Activated CD4-positive, alpha-beta T cell treated with anti-CD3 and anti-CD28 coated beads, Interleukin-2, amount 10 ng/mL, durations not matched to agents 7 days and 5 days (primary cell): ENCODE data around the gene SNX2. TPM values are rescaled to one million over a fixed set of nuclear protein-coding genes. Genes with fewer than 3 reads are reported as not detected.
A peak's percentile ranks its signal among the peaks of the same experiment; 100 is the strongest.
"Not testable (repeated sequence)": the region's sequence is repeated elsewhere in the genome, so short reads cannot be mapped to it uniquely, and the experiment has no call there.

Experiments used
- CTCF ChIA-PET: fragments of 350-600 bp; sonication (Branson Sonifier 250); formaldehyde crosslinking; loops from one replicate; lab custom pipeline; 2021; ENCODE audit warnings: antibody characterized with exemption; lab: Charles Lee
- POLR2A ChIA-PET: fragments of 350-600 bp; sonication (Branson Sonifier 250); formaldehyde crosslinking; loops from one replicate; lab custom pipeline; 2021; ENCODE audit warnings: antibody characterized with exemption; lab: Charles Lee
- DNase-seq: peaks from one replicate; pipeline ENCODE4 v3.0.0-alpha.2; 2020
- H3K27ac Mint-ChIP-seq: one replicate; pipeline ENCODE4 v1.8.0; 2021; ENCODE audit warnings: mild to moderate bottlenecking, moderate library complexity, mixed read lengths
- H3K27me3 Mint-ChIP-seq: one replicate; pipeline ENCODE4 v1.8.0; 2021; ENCODE audit warnings: mixed read lengths
- H3K36me3 Mint-ChIP-seq: one replicate; pipeline ENCODE4 v1.8.0; 2021; ENCODE audit warnings: low read depth, mixed read lengths
- H3K4me1 Mint-ChIP-seq: one replicate; pipeline ENCODE4 v1.8.0; 2021; ENCODE audit warnings: mixed read lengths
- H3K4me3 Mint-ChIP-seq: one replicate; pipeline ENCODE4 v1.8.0; 2021; ENCODE audit warnings: mild to moderate bottlenecking, moderate library complexity, mixed read lengths
- H3K9me3 Mint-ChIP-seq: one replicate; pipeline ENCODE4 v1.8.0; 2021; ENCODE audit warnings: mixed read lengths
- total RNA-seq, 2 experiments: library from RNA; stranded (reverse); gene quantifications; one replicate each; pipeline ENCODE4 v1.2.3, GENCODE V29; 2021

Gene SNX2
- total RNA-seq, 2 experiments from 2014 or later: 38.0 to 38.8 TPM

- ChIA-PET POLR2A (no interaction called here), CTCF (no interaction called here)
- Mint-ChIP-seq H3K9me3 (no peaks in the 10 kb centered on the region), H3K27me3 (no peaks in the 10 kb centered on the region), H3K4me3 (no peak overlapping the region), H3K36me3 (peaks cover 8% of the 10 kb centered on the region), H3K4me1 (no peaks in the 10 kb centered on the region), H3K27ac (no peak overlapping the region)
- DNase-seq: no peak
Measured at GRCh38 chr5:122831984-122832383, 57.1 kb downstream of the SNX2 start.

GRCh38 chr5:122835681-122836080 is 60.8 kb downstream of the SNX2 start:
- H3K4me3 Mint-ChIP-seq: no peak overlapping the region
- H3K27ac Mint-ChIP-seq: no peak overlapping the region
- no peak for DNase-seq
- H3K9me3 Mint-ChIP-seq: no peaks in the 10 kb centered on the region
- H3K27me3 Mint-ChIP-seq: no peaks in the 10 kb centered on the region
- no peaks in the 10 kb centered on the region for H3K36me3 Mint-ChIP-seq
- POLR2A ChIA-PET: no interaction called here
- CTCF ChIA-PET: no interaction called here
- H3K4me1 Mint-ChIP-seq: peaks cover 3% of the 10 kb centered on the region

- Mint-ChIP-seq H3K27me3 (no peaks in the 10 kb centered on the region), H3K4me3 (no peak overlapping the region), H3K4me1 (peaks cover 3% of the 10 kb centered on the region), H3K36me3 (no peaks in the 10 kb centered on the region), H3K9me3 (no peaks in the 10 kb centered on the region), H3K27ac (no peak overlapping the region)
- no peak for DNase-seq
- ChIA-PET POLR2A (no interaction called here), CTCF (no interaction called here)
Measured at GRCh38 chr5:122836947-122837346, 62.1 kb downstream of the SNX2 start.

GRCh38 chr5:122839731-122840130 is 64.9 kb downstream of the SNX2 start:
- no peaks in the 10 kb centered on the region for H3K36me3 Mint-ChIP-seq
- DNase-seq: no peak
- peaks cover 10% of the 10 kb centered on the region for H3K27me3 Mint-ChIP-seq
- ChIA-PET CTCF (interaction anchor here (1.6 kb wide), 1 partner anchor 10 kb away, joined by 4 read pairs; no protein-coding TSS in a partner anchor), POLR2A (no interaction called here)
- no peak overlapping the region for H3K27ac Mint-ChIP-seq
- H3K9me3 Mint-ChIP-seq: no peaks in the 10 kb centered on the region
- H3K4me1 Mint-ChIP-seq: peaks cover 18% of the 10 kb centered on the region
- H3K4me3 Mint-ChIP-seq: no peak overlapping the region

- H3K4me3 Mint-ChIP-seq: no peak overlapping the region
- no peaks in the 10 kb centered on the region for H3K9me3 Mint-ChIP-seq
- DNase-seq: no peak
- H3K36me3 Mint-ChIP-seq: no peaks in the 10 kb centered on the region
- POLR2A ChIA-PET: no interaction called here
- CTCF ChIA-PET: no interaction called here
- H3K27me3 Mint-ChIP-seq: peaks cover 17% of the 10 kb centered on the region
- no peak overlapping the region for H3K27ac Mint-ChIP-seq
- peaks cover 28% of the 10 kb centered on the region for H3K4me1 Mint-ChIP-seq
Measured at GRCh38 chr5:122842016-122842580, 67.2 kb downstream of the SNX2 start.

- Mint-ChIP-seq H3K27ac (peak overlapping the region; percentile 82), H3K4me3 (peak overlapping the region; percentile 78), H3K27me3 (peaks cover 19% of the 10 kb centered on the region), H3K9me3 (no peaks in the 10 kb centered on the region), H3K4me1 (peaks cover 28% of the 10 kb centered on the region), H3K36me3 (no peaks in the 10 kb centered on the region)
- ChIA-PET POLR2A (no interaction called here), CTCF (interaction anchor here (1.0 to 1.2 kb wide), 2 partner anchors 26 to 70 kb away, joined by 3 read pairs; partner anchors contain the start of gene SNX2)
- DNase-seq: no peak
Measured at GRCh38 chr5:122844136-122844909, 69.4 kb downstream of the SNX2 start.

- Mint-ChIP-seq H3K4me1 (peaks cover 28% of the 10 kb centered on the region), H3K36me3 (no peaks in the 10 kb centered on the region), H3K4me3 (peak overlapping the region; percentile 78), H3K27ac (peak overlapping the region; percentile 82), H3K27me3 (peaks cover 19% of the 10 kb centered on the region), H3K9me3 (no peaks in the 10 kb centered on the region)
- POLR2A ChIA-PET: no interaction called here
- no peak for DNase-seq
- CTCF ChIA-PET: interaction anchor here (0.7 to 1.2 kb wide), 3 partner anchors 21 to 70 kb away, joined by 3 read pairs; partner anchors contain the start of gene SNX2
Measured at GRCh38 chr5:122844910-122845228, 70.0 kb downstream of the SNX2 start.

- Mint-ChIP-seq H3K27ac (peak within 1 kb of the TSS; percentile 82), H3K9me3 (no peaks in the 10 kb centered on the region), H3K36me3 (no peaks in the 10 kb centered on the region), H3K4me3 (peak within 1 kb of the TSS; percentile 78), H3K27me3 (peaks cover 19% of the 10 kb centered on the region), H3K4me1 (peaks cover 26% of the 10 kb centered on the region)
- peak; percentile 70 for DNase-seq
- ChIA-PET CTCF (interaction anchor here (0.7 to 1.0 kb wide), 3 partner anchors 14 to 27 kb away, joined by 3 read pairs; no protein-coding TSS in a partner anchor), POLR2A (no interaction called here)
Measured at GRCh38 chr5:122845229-122846050, 70.6 kb downstream of the SNX2 start, which contains the start of gene SNX24. SNX24 (plus strand) TSS chr5:122845613; CDS start chr5:122845634, 21 bp downstream.

- peaks cover 24% of the 10 kb centered on the region for H3K4me1 Mint-ChIP-seq
- no peaks in the 10 kb centered on the region for H3K36me3 Mint-ChIP-seq
- peaks cover 19% of the 10 kb centered on the region for H3K27me3 Mint-ChIP-seq
- no peaks in the 10 kb centered on the region for H3K9me3 Mint-ChIP-seq
- DNase-seq: no peak
- ChIA-PET POLR2A (no interaction called here), CTCF (interaction anchor here (0.6 to 0.9 kb wide), 2 partner anchors 14 to 37 kb away, joined by 3 to 5 read pairs; no protein-coding TSS in a partner anchor)
- H3K27ac Mint-ChIP-seq: peak overlapping the region; percentile 43
- peak overlapping the region; percentile 64 for H3K4me3 Mint-ChIP-seq
Measured at GRCh38 chr5:122846051-122846550, 71.2 kb downstream of the SNX2 start.

- Mint-ChIP-seq H3K4me1 (peaks cover 24% of the 10 kb centered on the region), H3K27me3 (peaks cover 15% of the 10 kb centered on the region), H3K4me3 (no peak overlapping the region), H3K9me3 (no peaks in the 10 kb centered on the region), H3K27ac (no peak overlapping the region), H3K36me3 (no peaks in the 10 kb centered on the region)
- no peak for DNase-seq
- ChIA-PET POLR2A (no interaction called here), CTCF (interaction anchor here (1.1 kb wide), 1 partner anchor 20 kb away, joined by 3 read pairs; no protein-coding TSS in a partner anchor)
Measured at GRCh38 chr5:122847687-122848081, 72.8 kb downstream of the SNX2 start.

- no peaks in the 10 kb centered on the region for H3K36me3 Mint-ChIP-seq
- H3K9me3 Mint-ChIP-seq: no peaks in the 10 kb centered on the region
- ChIA-PET POLR2A (no interaction called here), CTCF (interaction anchor here (1.5 kb wide), 1 partner anchor 9 kb away, joined by 4 read pairs; no protein-coding TSS in a partner anchor)
- DNase-seq: no peak
- no peak overlapping the region for H3K4me3 Mint-ChIP-seq
- peaks cover 8% of the 10 kb centered on the region for H3K27me3 Mint-ChIP-seq
- H3K27ac Mint-ChIP-seq: no peak overlapping the region
- peaks cover 9% of the 10 kb centered on the region for H3K4me1 Mint-ChIP-seq
Measured at GRCh38 chr5:122849771-122850170, 74.9 kb downstream of the SNX2 start.

- DNase-seq, H3K36me3 Mint-ChIP-seq, H3K9me3 Mint-ChIP-seq, H3K27me3 Mint-ChIP-seq, H3K4me1 Mint-ChIP-seq, H3K27ac Mint-ChIP-seq, H3K4me3 Mint-ChIP-seq, POLR2A ChIA-PET, CTCF ChIA-PET: not testable (repeated sequence)
Measured at GRCh38 chr5:122857538-122857937, 82.7 kb downstream of the SNX2 start.
